K562 (cell line): ENCODE data around the gene ZNF778. TPM values are rescaled to one million over a fixed set of nuclear protein-coding genes. Genes with fewer than 3 reads are reported as not detected.

Experiments used
- CBFB ChIP-seq: sonication (generic); formaldehyde crosslinking; IDR thresholded peaks from 2 replicates; pipeline ENCODE4 v1.4.0; 2020; ENCODE audit warnings: mild to moderate bottlenecking, missing genetic modification reagents
- E2F4 ChIP-seq: sonication (generic); formaldehyde crosslinking; IDR thresholded peaks from 2 replicates; pipeline ENCODE4 v1.8.0; 2022; ENCODE audit warnings: mild to moderate bottlenecking, low read depth, missing genetic modification reagents
- KHSRP ChIP-seq: fragments of 450-650 bp; IDR thresholded peaks from 2 replicates; pipeline ENCODE4 v1.6.1; 2017
- MAZ ChIP-seq, 2 experiments: fragments of 450-650 bp in 1 of 2; sonication (generic) in 1 of 2; formaldehyde crosslinking; IDR thresholded peaks in 1 of 2; conservative IDR thresholded peaks in 1 of 2; 2 replicates each; pipeline versions ENCODE4 v1.4.0 to v1.5.0; 2020; ENCODE audit warnings: mild to moderate bottlenecking in 1 of 2, missing genetic modification reagents in 1 of 2
- MYBL2 ChIP-seq, 2 experiments: fragments of 450-650 bp in 1 of 2; sonication (generic) in 1 of 2; formaldehyde crosslinking in 1 of 2; IDR thresholded peaks; 2 replicates each; pipeline versions ENCODE4 v1.6.1 to v1.8.1; 2017 to 2022; ENCODE audit warnings: borderline replicate concordance in 1 of 2, inconsistent platforms in 1 of 2, low read depth in 1 of 2, mild to moderate bottlenecking in 1 of 2, missing genetic modification reagents in 1 of 2, moderate library complexity in 1 of 2
- MYC ChIP-seq, 2 experiments: fragments of 250-450 bp in 1 of 2; sonication (Bioruptor Pico) in 1 of 2; IDR thresholded peaks; 2 replicates each; pipeline versions ENCODE4 v1.5.1 to v1.6.1; 2012 to 2021; ENCODE audit warnings: low read depth in 2 of 2, borderline replicate concordance in 1 of 2, improper control_type of control experiment in 1 of 2, low read length in 1 of 2, mild to moderate bottlenecking in 1 of 2, moderate library complexity in 1 of 2
- PHF20 ChIP-seq: fragments of 450-650 bp; IDR thresholded peaks from 2 replicates; pipeline ENCODE4 v1.6.1; 2018; ENCODE audit not compliant: partially characterized antibody
- POU5F1 ChIP-seq: fragments of 150-350 bp; IDR thresholded peaks from 2 replicates; pipeline ENCODE4 v1.6.1; 2014; ENCODE audit warnings: borderline replicate concordance, low read length, low read depth, mild to moderate bottlenecking; ENCODE audit not compliant: partially characterized antibody
- RBBP5 ChIP-seq: fragments of 200-600 bp; sonication (generic); IDR thresholded peaks from 2 replicates; pipeline ENCODE4 v1.6.1; 2012; ENCODE audit warnings: borderline replicate concordance, mild to moderate bottlenecking, low read length, control low read depth, inconsistent platforms; ENCODE audit not compliant: insufficient read depth, poor library complexity, severe bottlenecking
- RHOXF2B ChIP-seq: fragments of 250-450 bp; sonication (Bioruptor Pico); conservative IDR thresholded peaks from 2 replicates; pipeline ENCODE4 v1.5.1; 2021
- RNF219 ChIP-seq: fragments of 250-450 bp; sonication (Bioruptor Pico); IDR thresholded peaks from 2 replicates; pipeline ENCODE4 v1.5.0; 2022; ENCODE audit warnings: mild to moderate bottlenecking
- SAFB ChIP-seq: fragments of 200-400 bp; formaldehyde crosslinking; IDR thresholded peaks from 2 replicates; pipeline ENCODE4 v1.6.1; 2017; ENCODE audit warnings: low read depth, low read length, borderline replicate concordance
- SETDB1 ChIP-seq: IDR thresholded peaks from one replicate; pipeline ENCODE4 v1.6.1; 2012; ENCODE audit warnings: low read length, control low read depth, inconsistent platforms
- SMAD4 ChIP-seq: fragments of 250-450 bp; sonication (Bioruptor Pico); conservative IDR thresholded peaks from 2 replicates; pipeline ENCODE4 v1.8.0; 2021; ENCODE audit warnings: inconsistent platforms, mild to moderate bottlenecking, moderate library complexity
- SMARCC2 ChIP-seq: fragments of 450-650 bp; IDR thresholded peaks from 2 replicates; pipeline ENCODE4 v1.6.1; 2017; ENCODE audit warnings: antibody characterized with exemption, moderate library complexity, mild to moderate bottlenecking, low read depth
- TRIM25 ChIP-seq: fragments of 450-650 bp; IDR thresholded peaks from 2 replicates; pipeline ENCODE4 v1.7.0; 2016; ENCODE audit warnings: borderline replicate concordance
- U2AF1 ChIP-seq: fragments of 200-400 bp; formaldehyde crosslinking; optimal IDR thresholded peaks from 2 replicates; pipeline ENCODE3; 2017; ENCODE audit warnings: mild to moderate bottlenecking, low read depth, low read length, moderate library complexity
- ZBTB7A ChIP-seq: IDR thresholded peaks from 2 replicates; pipeline ENCODE4 v1.6.1; 2011; ENCODE audit warnings: low read depth, mild to moderate bottlenecking, low read length, moderate library complexity, borderline replicate concordance; ENCODE audit not compliant: control insufficient read depth
- ZNF197 ChIP-seq: fragments of 200-800 bp; sonication (Bioruptor generic); IDR thresholded peaks from 2 replicates; pipeline ENCODE4 v1.6.1; 2016; ENCODE audit warnings: low read depth, missing genetic modification characterization, missing compliant biosample characterization
- ZNF785 ChIP-seq: fragments of 250-450 bp; sonication (Bioruptor Pico); IDR thresholded peaks from 2 replicates; pipeline ENCODE4 v1.4.0; 2020; ENCODE audit warnings: mild to moderate bottlenecking
- polyA plus RNA-seq, 8 experiments: library from polyadenylated mRNA; depleted of rRNA in 4 of 8; stranded (reverse) in 5 of 8; unstranded in 3 of 8; fragments of >200 nt; fragmentation: Nextera tagmentation in 2 of 8; fragmentation: Illumina TruSeq in 1 of 8; extraction: Ambion mirVana in 2 of 8; extraction: Trizol in 1 of 8; gene quantifications; 2 replicates each; pipeline versions ENCODE4 v1.2.1 to v1.2.3, GENCODE V29; 2011 to 2014; ENCODE audit warnings: inconsistent platforms in 1 of 8, missing spikeins in 1 of 8
- total RNA-seq, 7 experiments: library from RNA; depleted of rRNA in 6 of 7; stranded (reverse); fragments of >200 nt in 6 of 7; fragmentation: Illumina TruSeq in 2 of 7; extraction: Trizol in 2 of 7; gene quantifications; 2 replicates each; pipeline versions ENCODE4 v1.2.1 to v1.2.3, GENCODE V29; 2011 to 2021; ENCODE audit warnings: low replicate concordance in 1 of 7

ZNF778 gene
- total and polyA plus RNA-seq, 9 of the 15 experiments (the other 6 are each of a cell fraction or from before 2014, with no cell fraction given), result 0.70 to 60.6 (median 7.5) TPM

- TF ChIP-seq SMARCC2 (no peak), E2F4 (no peak), CBFB (CRISPR knock-in tag) (no peak), SAFB (0 out of 2 replicates have a peak, but pooled peaks have one; percentile 50), SMAD4 (CRISPR knock-in tag) (no peak), U2AF1 (no peak), MAZ (CRISPR knock-in tag; conservative IDR thresholded peaks at IDR 0.05 in 1 of 2, IDR thresholded peaks at IDR 0.05 in 1 of 2) (peak in 1 of 2 experiments; percentile 37; a peak in 1 of 4 replicates), KHSRP (no peak), MYBL2 (IDR thresholded peaks at IDR 0.05; ENCODE audit: low read depth) (no peak), MYBL2 (CRISPR knock-in tag; IDR thresholded peaks at IDR 0.05; ENCODE audit: borderline replicate concordance) (no peak), POU5F1 (no peak), SETDB1 (no peak), ZNF785 (no peak), PHF20 (peak; percentile 26), RNF219 (CRISPR knock-in tag) (no peak), MYC (IDR thresholded peaks at IDR 0.05; ENCODE audit: low read depth, low read length) (peak; percentile 20; the same call in 1 of the 2 replicates), MYC (CRISPR knock-in tag; IDR thresholded peaks at IDR 0.05; ENCODE audit: borderline replicate concordance, low read depth) (no peak), ZBTB7A (peak; percentile 60; the same call in 1 of the 2 replicates), RHOXF2B (no peak), ZNF197 (CRISPR knock-in tag) (no peak), TRIM25 (no peak), RBBP5 (no peak)
These were observed 29.6 kb downstream of the ZNF778 start (continued) for GRCh38 chr16:89246903-89247733.
